Activated CD4-positive, alpha-beta memory T cell treated with anti-CD3 and anti-CD28 coated beads for 36 hours (primary cell): ENCODE data around the gene RBMS3. TPM values are rescaled to one million over a fixed set of nuclear protein-coding genes. Genes with fewer than 3 reads are reported as not detected.

Experiments
- CTCF ChIA-PET: fragments of 350-600 bp; sonication (Branson Sonifier 250); formaldehyde crosslinking; loops from one replicate; lab custom pipeline; 2021; ENCODE audit warnings: antibody characterized with exemption, inconsistent platforms; lab: Charles Lee
- POLR2A ChIA-PET: fragments of 350-600 bp; sonication (Branson Sonifier 250); formaldehyde crosslinking; loops from one replicate; lab custom pipeline; 2021; ENCODE audit warnings: antibody characterized with exemption; lab: Charles Lee
- DNase-seq: peaks from one replicate; pipeline ENCODE4 v3.0.0-alpha.2; 2020
- H3K27ac Mint-ChIP-seq: one replicate; pipeline ENCODE4 v1.8.0; 2021; ENCODE audit warnings: mixed read lengths
- H3K27me3 Mint-ChIP-seq: one replicate; pipeline ENCODE4 v1.8.0; 2021; ENCODE audit warnings: mixed read lengths
- H3K36me3 Mint-ChIP-seq: one replicate; pipeline ENCODE4 v1.8.0; 2021; ENCODE audit warnings: mixed read lengths
- H3K4me1 Mint-ChIP-seq: one replicate; pipeline ENCODE4 v1.8.0; 2021; ENCODE audit warnings: low read depth, mixed read lengths
- H3K4me3 Mint-ChIP-seq: one replicate; pipeline ENCODE4 v1.8.0; 2021; ENCODE audit warnings: mild to moderate bottlenecking, mixed read lengths
- H3K9me3 Mint-ChIP-seq: one replicate; pipeline ENCODE4 v1.8.0; 2021; ENCODE audit warnings: mixed read lengths
- intact Hi-C: fragments of 100-400 bp; cut with micrococcal nuclease; formaldehyde crosslinking; loops from one replicate; pipeline ENCODE4 v1.15.1; 2023
- total RNA-seq, 2 experiments: library from RNA; stranded (reverse); gene quantifications; one replicate each; pipeline ENCODE4 v1.2.3, GENCODE V29; 2021

Gene RBMS3
- total RNA-seq, 2 experiments from 2014 or later: 1.6 TPM

GRCh38 chr3:29605845-29606244 lies 325.0 kb downstream of the RBMS3 start:
- intact Hi-C loops: no loop called here
- Mint-ChIP-seq H3K27me3 (no peaks in the 10 kb centered on the region), H3K36me3 (no peaks in the 10 kb centered on the region), H3K27ac (no peak overlapping the region), H3K4me3 (no peak overlapping the region), H3K9me3 (no peaks in the 10 kb centered on the region), H3K4me1 (no peaks in the 10 kb centered on the region)
- POLR2A ChIA-PET: no interaction called here
- DNase-seq: no peak
- CTCF ChIA-PET: no interaction called here

- H3K4me3 Mint-ChIP-seq: no peak overlapping the region
These were observed 325.5 kb downstream of the RBMS3 start for GRCh38 chr3:29606416-29606815.

GRCh38 chr3:29608414-29609327 lies 327.8 kb downstream of the RBMS3 start:
- Mint-ChIP-seq H3K9me3 (no peaks in the 10 kb centered on the region), H3K4me1 (no peaks in the 10 kb centered on the region), H3K27ac (no peak overlapping the region), H3K27me3 (no peaks in the 10 kb centered on the region), H3K4me3 (no peak overlapping the region), H3K36me3 (no peaks in the 10 kb centered on the region)
- intact Hi-C loops: no loop called here
- ChIA-PET POLR2A (no interaction called here), CTCF (no interaction called here)
- DNase-seq: no peak

More at GRCh38 chr3:29606416-29606815, 325.5 kb downstream of the RBMS3 start:
- no peak for DNase-seq
- H3K27me3 Mint-ChIP-seq: no peaks in the 10 kb centered on the region
- H3K4me1 Mint-ChIP-seq: no peaks in the 10 kb centered on the region
- POLR2A ChIA-PET: no interaction called here
- H3K36me3 Mint-ChIP-seq: no peaks in the 10 kb centered on the region
- CTCF ChIA-PET: no interaction called here
- no peaks in the 10 kb centered on the region for H3K9me3 Mint-ChIP-seq
- no peak overlapping the region for H3K27ac Mint-ChIP-seq
- intact Hi-C loops: no loop called here

GRCh38 chr3:29609328-29609811 lies 328.5 kb downstream of the RBMS3 start:
- no peaks in the 10 kb centered on the region for H3K9me3 Mint-ChIP-seq
- H3K4me3 Mint-ChIP-seq: no peak overlapping the region
- DNase-seq: no peak
- H3K4me1 Mint-ChIP-seq: no peaks in the 10 kb centered on the region
- ChIA-PET CTCF (no interaction called here), POLR2A (no interaction called here)
- H3K27ac Mint-ChIP-seq: no peak overlapping the region
- H3K36me3 Mint-ChIP-seq: no peaks in the 10 kb centered on the region
- intact Hi-C loops: no loop called here
- H3K27me3 Mint-ChIP-seq: no peaks in the 10 kb centered on the region

- no peaks in the 10 kb centered on the region for H3K36me3 Mint-ChIP-seq
- intact Hi-C loops: no loop called here
- CTCF ChIA-PET: no interaction called here
- POLR2A ChIA-PET: no interaction called here
- no peak overlapping the region for H3K4me3 Mint-ChIP-seq
- H3K27me3 Mint-ChIP-seq: no peaks in the 10 kb centered on the region
- no peaks in the 10 kb centered on the region for H3K9me3 Mint-ChIP-seq
- no peaks in the 10 kb centered on the region for H3K4me1 Mint-ChIP-seq
- DNase-seq: no peak
- H3K27ac Mint-ChIP-seq: no peak overlapping the region
These were observed 329.9 kb downstream of the RBMS3 start for GRCh38 chr3:29610781-29611180.

GRCh38 chr3:29611252-29611651 lies 330.4 kb downstream of the RBMS3 start:
- POLR2A ChIA-PET: no interaction called here
- no peaks in the 10 kb centered on the region for H3K27me3 Mint-ChIP-seq
- intact Hi-C loops: no loop called here
- no peaks in the 10 kb centered on the region for H3K9me3 Mint-ChIP-seq
- no peak overlapping the region for H3K27ac Mint-ChIP-seq
- DNase-seq: no peak
- CTCF ChIA-PET: no interaction called here
- no peaks in the 10 kb centered on the region for H3K36me3 Mint-ChIP-seq
- no peaks in the 10 kb centered on the region for H3K4me1 Mint-ChIP-seq
- H3K4me3 Mint-ChIP-seq: no peak overlapping the region

GRCh38 chr3:29612536-29612935 lies 331.7 kb downstream of the RBMS3 start:
- no peak for DNase-seq
- Mint-ChIP-seq H3K4me1 (no peaks in the 10 kb centered on the region), H3K27me3 (no peaks in the 10 kb centered on the region), H3K9me3 (no peaks in the 10 kb centered on the region), H3K4me3 (no peak overlapping the region), H3K36me3 (no peaks in the 10 kb centered on the region), H3K27ac (no peak overlapping the region)
- POLR2A ChIA-PET: no interaction called here
- intact Hi-C loops: no loop called here
- CTCF ChIA-PET: no interaction called here

GRCh38 chr3:29614954-29615353 lies 334.1 kb downstream of the RBMS3 start:
- ChIA-PET CTCF (no interaction called here), POLR2A (no interaction called here)
- intact Hi-C loops: no loop called here
- H3K9me3 Mint-ChIP-seq: no peaks in the 10 kb centered on the region
- no peaks in the 10 kb centered on the region for H3K27me3 Mint-ChIP-seq
- H3K4me1 Mint-ChIP-seq: no peaks in the 10 kb centered on the region
- DNase-seq: no peak
- no peaks in the 10 kb centered on the region for H3K36me3 Mint-ChIP-seq
- H3K4me3 Mint-ChIP-seq: no peak overlapping the region
- H3K27ac Mint-ChIP-seq: no peak overlapping the region

GRCh38 chr3:29618395-29619282 lies 337.8 kb downstream of the RBMS3 start:
- CTCF ChIA-PET: no interaction called here
- no peaks in the 10 kb centered on the region for H3K36me3 Mint-ChIP-seq
- H3K27ac Mint-ChIP-seq: no peak overlapping the region
- no peak overlapping the region for H3K4me3 Mint-ChIP-seq
- no peak for DNase-seq
- no peaks in the 10 kb centered on the region for H3K4me1 Mint-ChIP-seq
- H3K9me3 Mint-ChIP-seq: no peaks in the 10 kb centered on the region
- intact Hi-C loops: no loop called here
- POLR2A ChIA-PET: no interaction called here
- peaks cover 2% of the 10 kb centered on the region for H3K27me3 Mint-ChIP-seq

- Mint-ChIP-seq H3K27me3 (peaks cover 2% of the 10 kb centered on the region), H3K36me3 (no peaks in the 10 kb centered on the region), H3K27ac (no peak overlapping the region), H3K4me3 (no peak overlapping the region), H3K9me3 (no peaks in the 10 kb centered on the region), H3K4me1 (no peaks in the 10 kb centered on the region)
- DNase-seq: no peak
- intact Hi-C loops: no loop called here
- ChIA-PET CTCF (no interaction called here), POLR2A (no interaction called here)
These were observed 338.8 kb downstream of the RBMS3 start for GRCh38 chr3:29619676-29620075.

- H3K4me3 Mint-ChIP-seq: no peak overlapping the region
- ChIA-PET POLR2A (no interaction called here), CTCF (no interaction called here)
- H3K27me3 Mint-ChIP-seq: peaks cover 2% of the 10 kb centered on the region
- H3K9me3 Mint-ChIP-seq: no peaks in the 10 kb centered on the region
- H3K27ac Mint-ChIP-seq: no peak overlapping the region
- no peaks in the 10 kb centered on the region for H3K36me3 Mint-ChIP-seq
- H3K4me1 Mint-ChIP-seq: no peaks in the 10 kb centered on the region
- DNase-seq: no peak
- intact Hi-C loops: no loop called here
These were observed 346.6 kb downstream of the RBMS3 start for GRCh38 chr3:29627136-29628117.
